Activated CD8-positive, alpha-beta memory T cell treated with anti-CD3 and anti-CD28 coated beads, Interleukin-2, amount 50 U/mL, for 1 hour (primary cell): ENCODE results near the gene ALDH16A1.

Source experiments
- DNase-seq: peaks from one replicate; pipeline ENCODE4 v3.0.0-alpha.2; 2020; ENCODE audit errors: extremely low read depth

Gene ALDH16A1

DNA sequence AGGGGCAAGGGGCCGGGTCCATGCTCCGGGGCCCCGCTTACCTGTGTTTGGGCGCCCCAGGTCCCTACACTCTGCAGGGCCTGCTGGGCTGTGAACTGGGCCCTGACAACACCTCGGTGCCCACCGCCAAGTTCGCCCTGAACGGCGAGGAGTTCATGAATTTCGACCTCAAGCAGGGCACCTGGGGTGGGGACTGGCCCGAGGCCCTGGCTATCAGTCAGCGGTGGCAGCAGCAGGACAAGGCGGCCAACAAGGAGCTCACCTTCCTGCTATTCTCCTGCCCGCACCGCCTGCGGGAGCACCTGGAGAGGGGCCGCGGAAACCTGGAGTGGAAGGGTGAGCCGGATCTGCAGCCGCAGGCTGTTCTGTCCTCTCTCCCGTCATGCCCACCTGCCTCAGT is 61.1 kb downstream of the ALDH16A1 start:
- DNase-seq = no peak

DNA sequence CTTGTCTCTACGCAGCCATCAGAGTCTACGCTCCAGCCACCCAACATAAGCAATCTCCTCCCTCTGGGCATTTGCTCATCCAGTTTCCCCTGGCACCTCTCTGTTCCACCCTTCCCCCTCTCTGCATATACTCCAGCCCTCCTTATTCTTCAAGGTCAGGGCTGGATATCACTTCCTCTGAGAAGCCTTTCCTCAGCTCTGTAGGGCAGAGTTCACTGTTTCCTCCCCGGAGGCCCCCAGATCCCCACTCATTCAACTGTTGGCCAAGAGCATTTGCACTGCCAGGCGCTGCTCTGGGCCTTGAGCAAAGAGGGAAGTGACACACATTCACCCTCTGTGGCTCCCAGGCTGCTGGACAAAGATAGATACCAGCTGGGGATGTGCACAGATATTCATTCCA is 62.7 kb downstream of the ALDH16A1 start:
- DNase-seq = no peak

DNA sequence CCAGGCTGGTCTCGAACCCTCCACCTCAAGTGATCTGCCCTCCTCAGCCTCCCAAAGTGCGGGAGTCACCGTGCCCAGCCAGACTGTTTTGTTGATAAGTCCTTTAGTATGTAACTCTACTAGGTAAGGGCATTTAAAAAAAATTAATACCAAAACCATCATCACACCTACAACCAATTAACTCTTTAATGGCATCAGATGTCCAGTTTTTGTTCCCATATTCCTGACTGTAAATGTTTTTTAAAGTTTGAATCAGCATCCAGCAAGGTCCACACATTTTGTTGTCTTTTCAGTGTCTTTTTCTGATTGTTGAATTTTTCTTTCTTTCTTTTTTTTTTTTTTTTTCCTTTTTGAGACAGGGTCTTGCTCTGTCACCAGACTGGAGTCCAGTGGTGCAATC is 65.0 kb downstream of the ALDH16A1 start:
- DNase-seq = no peak
